ENCODE measurements around the gene FAM9A. TPM values are rescaled to one million over a fixed set of nuclear protein-coding genes. Genes with fewer than 3 reads are reported as not detected.

FAM9A gene
- polyA plus RNA-seq, 2 of the 4 experiments (the other 2 are of a cell fraction) = not detected

DNA sequence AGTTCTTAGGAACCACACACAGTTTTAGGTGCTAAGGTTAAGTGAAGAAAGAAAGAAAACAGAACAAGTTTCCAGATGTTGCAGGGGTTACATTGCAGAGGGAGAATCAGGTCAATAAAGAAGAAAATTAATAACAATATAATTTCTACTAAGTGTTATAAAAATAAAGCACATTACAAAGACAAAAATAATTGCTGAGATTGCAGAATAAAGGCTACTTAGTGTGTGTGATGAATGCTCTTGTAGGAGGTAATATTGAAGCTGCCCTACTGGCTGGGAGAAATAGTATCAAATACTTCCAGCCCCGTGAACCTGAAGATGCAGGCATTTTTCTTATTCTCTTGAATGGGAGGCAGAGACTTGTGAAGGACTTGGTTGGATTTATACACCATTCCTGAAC, 33.2 kb upstream of the FAM9A start:
- CTCF ChIA-PET = no interaction called here
- no peak overlapping the region for H3K27ac ChIP-seq
- 20% methylated on average over 1 of the region's 1 CpG for whole genome bisulfite sequencing (ENCODE audit: missing lambda C conversion rate)
- H3K4me3 ChIP-seq = no peak overlapping the region
- POLR2A ChIA-PET = no interaction called here
- no peaks in the 10 kb centered on the region for H3K4me1 ChIP-seq
- H3K4me2 ChIP-seq = no peak overlapping the region
- ATAC-seq (no peak), DNase-seq (ENCODE audit: low read depth in 1 of 2, low spot score in 1 of 2) (no peak), FAIRE-seq (no peak)
- peak; percentile 87 for TF ChIP-seq MAFK (IDR thresholded peaks at IDR 0.05; ENCODE audit: partially characterized antibody)
- no peak for TF ChIP-seq EHMT2 (IDR thresholded peaks at IDR 0.05; ENCODE audit: low read depth)
- H3K9me3 ChIP-seq = no peaks in the 10 kb centered on the region

DNA sequence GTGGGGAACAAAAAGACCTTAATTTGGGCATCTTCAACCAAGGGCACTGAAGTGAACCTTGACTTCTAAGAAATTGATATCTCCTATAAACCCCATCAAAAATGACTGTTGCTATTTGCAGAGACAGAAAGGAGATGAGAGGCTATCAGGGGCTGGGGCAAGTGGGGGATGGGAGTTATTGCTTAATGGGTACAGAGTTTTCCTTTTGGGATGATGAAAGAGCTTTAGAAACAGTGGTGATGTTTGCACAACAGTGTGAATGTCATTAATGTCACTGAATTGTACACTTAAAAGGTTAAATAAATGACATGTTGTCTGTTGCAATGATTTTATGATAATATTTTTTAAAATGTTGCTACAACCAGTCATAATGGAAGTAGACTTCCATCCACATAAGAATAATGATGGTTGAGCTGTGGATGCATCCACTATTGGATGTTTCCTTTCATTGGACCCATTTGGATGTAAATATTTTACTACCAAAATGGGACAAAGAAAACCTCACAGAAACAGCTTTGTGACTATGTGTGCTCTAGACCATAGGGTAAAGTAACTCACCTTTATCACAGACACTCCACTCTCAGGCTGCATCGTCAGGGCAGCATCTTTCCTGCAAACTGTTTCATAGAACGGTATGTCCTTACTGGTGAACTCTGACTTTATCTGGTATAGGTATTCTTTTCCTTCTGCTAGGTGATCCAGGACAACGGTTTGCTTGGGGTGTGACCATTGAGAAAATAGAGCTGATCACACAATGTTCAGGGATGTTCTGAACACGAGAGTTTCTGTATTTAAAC, 31.6 kb upstream of the FAM9A start:
- Histone ChIP-seq H3K27ac (no peak overlapping the region), H3K9me3 (no peaks in the 10 kb centered on the region), H3K4me2 (no peak overlapping the region), H3K4me1 (no peaks in the 10 kb centered on the region), H3K4me3 (no peak overlapping the region)
- DNase-seq (ENCODE audit: low read depth in 1 of 2, low spot score in 1 of 2) (no peak), ATAC-seq (no peak), FAIRE-seq (no peak)
- 33% methylated on average over 4 of the region's 4 CpGs for WGBS (ENCODE audit: missing lambda C conversion rate)
- CTCF ChIA-PET = no interaction called here
- POLR2A ChIA-PET = no interaction called here
- TF ChIP-seq JUN (IDR thresholded peaks at IDR 0.05) (no peak), CEBPB (IDR thresholded peaks at IDR 0.05) (0 out of 4 replicates have a peak, but pooled peaks of 1 of the 2 experiments have one; percentile 33)

DNA sequence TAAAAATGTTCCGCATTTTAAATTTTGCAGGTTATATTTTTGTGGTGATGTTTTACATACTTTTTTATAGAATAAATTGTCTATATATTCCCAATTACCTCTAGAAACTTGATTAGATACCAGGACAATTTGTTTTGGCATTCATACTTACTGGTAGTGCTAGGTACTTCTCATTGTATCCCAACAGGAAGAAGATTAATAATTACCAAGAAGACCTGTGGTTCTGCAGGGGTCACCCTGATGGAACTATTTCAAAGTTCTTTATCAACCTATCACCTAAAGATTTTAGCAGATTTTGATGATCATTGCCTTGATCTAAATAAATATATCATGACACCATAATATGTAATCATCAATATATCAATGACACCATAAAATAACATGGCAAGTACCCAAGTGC, 22.5 kb upstream of the FAM9A start:
- TF ChIP-seq PHF8 (IDR thresholded peaks at IDR 0.05; ENCODE audit: borderline replicate concordance, low read depth) = no peak
- no peak for TF ChIP-seq TFCP2L1 (CRISPR knock-in tag; IDR thresholded peaks at IDR 0.05)
- no peak for TF ChIP-seq HOXB5 (CRISPR knock-in tag; IDR thresholded peaks at IDR 0.05)
- TF ChIP-seq ESRRA (IDR thresholded peaks at IDR 0.05; ENCODE audit: borderline replicate concordance, low read length) = no peak
- TF ChIP-seq, protein P1, sequence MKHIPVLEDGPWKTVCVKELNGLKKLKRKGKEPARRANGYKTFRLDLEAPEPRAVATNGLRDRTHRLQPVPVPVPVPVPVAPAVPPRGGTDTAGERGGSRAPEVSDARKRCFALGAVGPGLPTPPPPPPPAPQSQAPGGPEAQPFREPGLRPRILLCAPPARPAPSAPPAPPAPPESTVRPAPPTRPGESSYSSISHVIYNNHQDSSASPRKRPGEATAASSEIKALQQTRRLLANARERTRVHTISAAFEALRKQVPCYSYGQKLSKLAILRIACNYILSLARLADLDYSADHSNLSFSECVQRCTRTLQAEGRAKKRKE (CRISPR knock-in tag; IDR thresholded peaks at IDR 0.05; ENCODE audit: low read depth) = no peak
- TF ChIP-seq, protein P2, sequence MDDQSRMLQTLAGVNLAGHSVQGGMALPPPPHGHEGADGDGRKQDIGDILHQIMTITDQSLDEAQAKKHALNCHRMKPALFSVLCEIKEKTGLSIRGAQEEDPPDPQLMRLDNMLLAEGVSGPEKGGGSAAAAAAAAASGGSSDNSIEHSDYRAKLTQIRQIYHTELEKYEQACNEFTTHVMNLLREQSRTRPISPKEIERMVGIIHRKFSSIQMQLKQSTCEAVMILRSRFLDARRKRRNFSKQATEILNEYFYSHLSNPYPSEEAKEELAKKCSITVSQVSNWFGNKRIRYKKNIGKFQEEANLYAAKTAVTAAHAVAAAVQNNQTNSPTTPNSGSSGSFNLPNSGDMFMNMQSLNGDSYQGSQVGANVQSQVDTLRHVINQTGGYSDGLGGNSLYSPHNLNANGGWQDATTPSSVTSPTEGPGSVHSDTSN (IDR thresholded peaks at IDR 0.05) = no peak
- TF ChIP-seq ZC3H11A (IDR thresholded peaks at IDR 0.05) = no peak
- TF ChIP-seq GATA3 (IDR thresholded peaks at IDR 0.05; ENCODE audit: borderline replicate concordance) = no peak

DNA sequence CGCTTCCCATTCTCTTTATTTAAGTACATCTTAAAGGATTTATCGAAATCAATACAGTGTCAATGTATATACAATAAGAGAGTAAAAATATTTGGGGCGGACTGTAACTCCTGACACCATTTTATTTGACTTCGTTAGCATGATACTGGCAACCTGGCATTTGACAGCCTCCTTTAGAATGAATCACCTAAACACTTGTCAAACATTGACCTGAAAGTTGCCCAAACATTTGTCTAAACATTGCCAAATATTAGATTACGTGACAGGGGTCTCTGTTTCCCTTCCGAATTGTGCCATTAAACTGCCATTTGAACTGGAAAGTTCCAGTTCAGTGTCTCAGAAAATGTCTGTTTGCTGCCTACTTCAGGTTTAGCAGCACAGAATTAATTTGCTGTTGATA, 20.8 kb upstream of the FAM9A start:
- FAIRE-seq (peak; percentile 39), ATAC-seq (no peak), DNase-seq (ENCODE audit: low read depth in 1 of 2, low spot score in 1 of 2) (no peak)
- ChIA-PET CTCF (interaction anchor here (1.5 kb wide), 1 partner anchor 491 kb away, joined by 3 read pairs; no protein-coding TSS in a partner anchor), POLR2A (no interaction called here)
- Histone ChIP-seq H3K4me3 (no peak overlapping the region), H3K9me3 (no peaks in the 10 kb centered on the region), H3K27ac (no peak overlapping the region), H3K4me1 (peaks cover 18% of the 10 kb centered on the region; the same call in 2 of the 3 replicates), H3K4me2 (peak overlapping the region; percentile 34)
- 47% methylated on average over 6 of the region's 6 CpGs for WGBS (ENCODE audit: missing lambda C conversion rate)
- TF ChIP-seq CEBPB (IDR thresholded peaks at IDR 0.05) (no peak; a peak in 1 of 4 replicates), EP300 (IDR thresholded peaks at IDR 0.05) (no peak), GATA3 (IDR thresholded peaks at IDR 0.05; ENCODE audit: borderline replicate concordance) (no peak), MAFK (IDR thresholded peaks at IDR 0.05; ENCODE audit: partially characterized antibody) (no peak), FOXS1 (CRISPR knock-in tag; IDR thresholded peaks at IDR 0.05) (no peak)
- TF ChIP-seq, protein P3, sequence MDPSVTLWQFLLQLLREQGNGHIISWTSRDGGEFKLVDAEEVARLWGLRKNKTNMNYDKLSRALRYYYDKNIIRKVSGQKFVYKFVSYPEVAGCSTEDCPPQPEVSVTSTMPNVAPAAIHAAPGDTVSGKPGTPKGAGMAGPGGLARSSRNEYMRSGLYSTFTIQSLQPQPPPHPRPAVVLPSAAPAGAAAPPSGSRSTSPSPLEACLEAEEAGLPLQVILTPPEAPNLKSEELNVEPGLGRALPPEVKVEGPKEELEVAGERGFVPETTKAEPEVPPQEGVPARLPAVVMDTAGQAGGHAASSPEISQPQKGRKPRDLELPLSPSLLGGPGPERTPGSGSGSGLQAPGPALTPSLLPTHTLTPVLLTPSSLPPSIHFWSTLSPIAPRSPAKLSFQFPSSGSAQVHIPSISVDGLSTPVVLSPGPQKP (IDR thresholded peaks at IDR 0.05; ENCODE audit: low read depth, low read length) = no peak
- TF ChIP-seq, protein P1 (CRISPR knock-in tag; IDR thresholded peaks at IDR 0.05; ENCODE audit: low read depth) = no peak
- TF ChIP-seq, protein P4, sequence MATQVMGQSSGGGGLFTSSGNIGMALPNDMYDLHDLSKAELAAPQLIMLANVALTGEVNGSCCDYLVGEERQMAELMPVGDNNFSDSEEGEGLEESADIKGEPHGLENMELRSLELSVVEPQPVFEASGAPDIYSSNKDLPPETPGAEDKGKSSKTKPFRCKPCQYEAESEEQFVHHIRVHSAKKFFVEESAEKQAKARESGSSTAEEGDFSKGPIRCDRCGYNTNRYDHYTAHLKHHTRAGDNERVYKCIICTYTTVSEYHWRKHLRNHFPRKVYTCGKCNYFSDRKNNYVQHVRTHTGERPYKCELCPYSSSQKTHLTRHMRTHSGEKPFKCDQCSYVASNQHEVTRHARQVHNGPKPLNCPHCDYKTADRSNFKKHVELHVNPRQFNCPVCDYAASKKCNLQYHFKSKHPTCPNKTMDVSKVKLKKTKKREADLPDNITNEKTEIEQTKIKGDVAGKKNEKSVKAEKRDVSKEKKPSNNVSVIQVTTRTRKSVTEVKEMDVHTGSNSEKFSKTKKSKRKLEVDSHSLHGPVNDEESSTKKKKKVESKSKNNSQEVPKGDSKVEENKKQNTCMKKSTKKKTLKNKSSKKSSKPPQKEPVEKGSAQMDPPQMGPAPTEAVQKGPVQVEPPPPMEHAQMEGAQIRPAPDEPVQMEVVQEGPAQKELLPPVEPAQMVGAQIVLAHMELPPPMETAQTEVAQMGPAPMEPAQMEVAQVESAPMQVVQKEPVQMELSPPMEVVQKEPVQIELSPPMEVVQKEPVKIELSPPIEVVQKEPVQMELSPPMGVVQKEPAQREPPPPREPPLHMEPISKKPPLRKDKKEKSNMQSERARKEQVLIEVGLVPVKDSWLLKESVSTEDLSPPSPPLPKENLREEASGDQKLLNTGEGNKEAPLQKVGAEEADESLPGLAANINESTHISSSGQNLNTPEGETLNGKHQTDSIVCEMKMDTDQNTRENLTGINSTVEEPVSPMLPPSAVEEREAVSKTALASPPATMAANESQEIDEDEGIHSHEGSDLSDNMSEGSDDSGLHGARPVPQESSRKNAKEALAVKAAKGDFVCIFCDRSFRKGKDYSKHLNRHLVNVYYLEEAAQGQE (IDR thresholded peaks at IDR 0.05) = no peak

More for the DNA sequence above, 22.5 kb upstream of the FAM9A start:
- DNase-seq (ENCODE audit: low read depth in 1 of 2, low spot score in 1 of 2) = no peak
- CTCF ChIA-PET = no interaction called here
- Histone ChIP-seq H3K4me2 (no peak overlapping the region), H3K4me1 (peaks cover 18% of the 10 kb centered on the region; the same call in 2 of the 3 replicates), H3K27ac (no peak overlapping the region), H3K9me3 (no peaks in the 10 kb centered on the region), H3K4me3 (no peak overlapping the region)
- no peak for ATAC-seq
- FAIRE-seq = peak; percentile 95
- WGBS (ENCODE audit: missing lambda C conversion rate) = 91% methylated on average over 1 of the region's 1 CpG
- POLR2A ChIA-PET = no interaction called here

Data from A549 (cell line).